Stomach (tissue), 4 donors: ENCODE measurements around the gene TLL2.

Source experiments
- POLR2A ChIP-seq, 4 donors: fragments of 450-650 bp; IDR thresholded peaks; one replicate each; pipeline ENCODE4 v1.6.1; 2016; ENCODE audit warnings: antibody characterized with exemption in 4 of 4, control low read depth in 2 of 4, mild to moderate bottlenecking in 1 of 4, moderate library complexity in 1 of 4
- POLR2AphosphoS5 ChIP-seq, 3 donors: sonication (generic); formaldehyde crosslinking; IDR thresholded peaks; one replicate each; pipeline ENCODE4 v1.6.1; 2016; ENCODE audit warnings: antibody characterized with exemption in 3 of 3
- TF ChIP-seq, protein P1 (sequence below), 7 experiments: fragments of 450-650 bp in 4 of 7; fragments of 200-600 bp in 3 of 7; sonication (generic) in 3 of 7; IDR thresholded peaks; one replicate each; pipeline ENCODE4 v1.5.1; 2016 to 2019; ENCODE audit warnings: antibody characterized with exemption in 7 of 7, control low read depth in 2 of 7, mild to moderate bottlenecking in 1 of 7

DNA sequence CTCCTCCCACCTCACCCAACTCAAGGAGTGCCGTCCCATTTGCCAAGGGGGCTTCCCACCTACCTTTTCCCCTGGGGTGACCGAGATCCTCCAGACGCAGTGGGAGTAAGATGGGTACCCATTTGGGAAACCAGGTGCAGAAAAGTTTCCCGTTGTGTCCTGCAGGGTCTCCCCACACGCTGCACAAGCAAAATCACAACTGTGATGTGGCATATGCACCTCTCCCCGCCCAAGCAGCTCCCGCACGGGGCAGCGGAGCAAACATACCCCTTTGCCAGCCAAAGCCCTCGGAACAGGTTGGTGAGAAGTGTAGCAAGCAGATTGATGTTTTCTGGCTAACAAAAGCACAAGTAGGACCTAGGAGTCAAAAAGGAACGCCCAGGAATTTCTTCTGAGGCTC lies 103.4 kb downstream of the TLL2 start:
- TF ChIP-seq, protein P1, sequence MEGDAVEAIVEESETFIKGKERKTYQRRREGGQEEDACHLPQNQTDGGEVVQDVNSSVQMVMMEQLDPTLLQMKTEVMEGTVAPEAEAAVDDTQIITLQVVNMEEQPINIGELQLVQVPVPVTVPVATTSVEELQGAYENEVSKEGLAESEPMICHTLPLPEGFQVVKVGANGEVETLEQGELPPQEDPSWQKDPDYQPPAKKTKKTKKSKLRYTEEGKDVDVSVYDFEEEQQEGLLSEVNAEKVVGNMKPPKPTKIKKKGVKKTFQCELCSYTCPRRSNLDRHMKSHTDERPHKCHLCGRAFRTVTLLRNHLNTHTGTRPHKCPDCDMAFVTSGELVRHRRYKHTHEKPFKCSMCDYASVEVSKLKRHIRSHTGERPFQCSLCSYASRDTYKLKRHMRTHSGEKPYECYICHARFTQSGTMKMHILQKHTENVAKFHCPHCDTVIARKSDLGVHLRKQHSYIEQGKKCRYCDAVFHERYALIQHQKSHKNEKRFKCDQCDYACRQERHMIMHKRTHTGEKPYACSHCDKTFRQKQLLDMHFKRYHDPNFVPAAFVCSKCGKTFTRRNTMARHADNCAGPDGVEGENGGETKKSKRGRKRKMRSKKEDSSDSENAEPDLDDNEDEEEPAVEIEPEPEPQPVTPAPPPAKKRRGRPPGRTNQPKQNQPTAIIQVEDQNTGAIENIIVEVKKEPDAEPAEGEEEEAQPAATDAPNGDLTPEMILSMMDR (IDR thresholded peaks at IDR 0.05) = no peak
- no peak for TF ChIP-seq POLR2A (IDR thresholded peaks at IDR 0.05)
- TF ChIP-seq POLR2AphosphoS5 (IDR thresholded peaks at IDR 0.05) = no peak
